HEK293 (cell line): ENCODE measurements around the gene STS.

ENCODE experiments used
- CTCF ChIA-PET: fragments of 350-600 bp; formaldehyde crosslinking; extraction: SDS; loops from one replicate; lab custom pipeline; 2021; ENCODE audit warnings: antibody characterized with exemption; lab: Yijun Ruan, JAX
- POLR2A ChIA-PET: fragments of 300-600 bp; formaldehyde crosslinking; extraction: SDS; loops from one replicate; lab custom pipeline; 2020; ENCODE audit warnings: antibody characterized with exemption, inconsistent platforms; lab: Yijun Ruan, JAX
- H3K27ac ChIP-seq: fragments of 200-500 bp; sonication (Bioruptor generic); 2 replicates; pipeline ENCODE4 v1.5.1; 2014; ENCODE audit warnings: low read depth, low read length, control low read depth, inconsistent platforms; ENCODE audit errors: extremely low read depth
- H3K36me3 ChIP-seq, 2 experiments: fragments of 200-500 bp in 1 of 2; sonication (Bioruptor generic) in 1 of 2; 1 replicate in 1 of 2; 2 replicates in 1 of 2; pipeline ENCODE4 v1.5.1; 2014 to 2017; ENCODE audit warnings: inconsistent platforms in 2 of 2, low read length in 2 of 2; ENCODE audit not compliant: control insufficient read depth in 2 of 2, insufficient read depth in 1 of 2
- H3K4me1 ChIP-seq: fragments of 200-500 bp; sonication (Bioruptor generic); 2 replicates; pipeline ENCODE4 v1.5.1; 2014; ENCODE audit warnings: mild to moderate bottlenecking, low read length, inconsistent platforms; ENCODE audit not compliant: control insufficient read depth, insufficient read depth
- H3K4me3 ChIP-seq: 2 replicates; pipeline ENCODE4 v1.5.1; 2011; ENCODE audit warnings: low read depth, mild to moderate bottlenecking, control low read depth, low read length, moderate library complexity
- H3K9me3 ChIP-seq: fragments of 200-500 bp; sonication (Bioruptor generic); 2 replicates; pipeline ENCODE4 v1.5.1; 2014; ENCODE audit warnings: low read depth, low read length, inconsistent platforms; ENCODE audit not compliant: control insufficient read depth, insufficient read depth
- FEZF1 ChIP-seq: fragments of 450-650 bp; formaldehyde crosslinking; IDR thresholded peaks from 2 replicates; pipeline ENCODE4 v1.5.1; 2016; ENCODE audit warnings: missing biosample characterization, missing genetic modification characterization
- IKZF3 ChIP-seq: fragments of 450-650 bp; IDR thresholded peaks from 2 replicates; pipeline ENCODE4 v1.5.0; 2018; ENCODE audit warnings: missing biosample characterization, mild to moderate bottlenecking, missing genetic modification characterization, moderate library complexity
- OSR2 ChIP-seq: fragments of 450-650 bp; formaldehyde crosslinking; IDR thresholded peaks from 2 replicates; pipeline ENCODE4 v1.5.1; 2016; ENCODE audit warnings: missing biosample characterization, missing genetic modification characterization
- PRDM4 ChIP-seq: fragments of 450-650 bp; formaldehyde crosslinking; IDR thresholded peaks from 2 replicates; pipeline ENCODE4 v1.5.1; 2017; ENCODE audit warnings: missing biosample characterization, missing genetic modification characterization
- TRIM28 ChIP-seq: IDR thresholded peaks from 2 replicates; pipeline ENCODE4 v1.6.1; 2011; ENCODE audit warnings: low read length, control low read depth, borderline replicate concordance
- TSHZ1 ChIP-seq: fragments of 450-650 bp; formaldehyde crosslinking; IDR thresholded peaks from 2 replicates; pipeline ENCODE4 v1.5.1; 2016; ENCODE audit warnings: missing biosample characterization, missing genetic modification characterization, borderline replicate concordance
- YY1 ChIP-seq: fragments of 450-650 bp; formaldehyde crosslinking; IDR thresholded peaks from 2 replicates; pipeline ENCODE4 v1.5.1; 2018; ENCODE audit warnings: missing biosample characterization, missing genetic modification characterization
- ZBTB17 ChIP-seq: fragments of 450-650 bp; formaldehyde crosslinking; IDR thresholded peaks from 2 replicates; pipeline ENCODE4 v1.5.1; 2016; ENCODE audit warnings: missing biosample characterization, missing genetic modification characterization
- ZNF169 ChIP-seq: fragments of 450-650 bp; formaldehyde crosslinking; IDR thresholded peaks from 2 replicates; pipeline ENCODE4 v1.5.1; 2016; ENCODE audit warnings: missing biosample characterization, missing genetic modification characterization
- ZNF26 ChIP-seq: fragments of 450-650 bp; formaldehyde crosslinking; IDR thresholded peaks from 2 replicates; pipeline ENCODE4 v1.5.1; 2016; ENCODE audit warnings: missing biosample characterization, missing genetic modification characterization
- ZNF302 ChIP-seq: fragments of 450-650 bp; formaldehyde crosslinking; IDR thresholded peaks from 2 replicates; pipeline ENCODE4 v1.5.1; 2016; ENCODE audit warnings: missing biosample characterization, missing genetic modification characterization, low read depth
- ZNF521 ChIP-seq: fragments of 450-650 bp; formaldehyde crosslinking; IDR thresholded peaks from 2 replicates; pipeline ENCODE4 v1.5.1; 2017; ENCODE audit warnings: missing biosample characterization, mild to moderate bottlenecking, missing genetic modification characterization
- ZNF76 ChIP-seq: fragments of 450-650 bp; formaldehyde crosslinking; IDR thresholded peaks from 2 replicates; pipeline ENCODE4; 2016; ENCODE audit warnings: low read depth, missing biosample characterization, missing genetic modification characterization, borderline replicate concordance
- ZNF830 ChIP-seq: fragments of 450-650 bp; IDR thresholded peaks from 2 replicates; pipeline ENCODE4 v1.5.0; 2018; ENCODE audit warnings: missing biosample characterization, missing genetic modification characterization, low read depth, mild to moderate bottlenecking, moderate library complexity
- TF ChIP-seq, protein P1 (sequence below): fragments of 450-650 bp; formaldehyde crosslinking; IDR thresholded peaks from 2 replicates; pipeline ENCODE4 v1.5.1; 2016; ENCODE audit warnings: missing biosample characterization, missing genetic modification characterization
- TF ChIP-seq, protein P2 (sequence below): fragments of 450-650 bp; formaldehyde crosslinking; IDR thresholded peaks from 2 replicates; pipeline ENCODE4 v1.5.1; 2017; ENCODE audit warnings: missing biosample characterization, missing genetic modification characterization

Gene STS

DNA sequence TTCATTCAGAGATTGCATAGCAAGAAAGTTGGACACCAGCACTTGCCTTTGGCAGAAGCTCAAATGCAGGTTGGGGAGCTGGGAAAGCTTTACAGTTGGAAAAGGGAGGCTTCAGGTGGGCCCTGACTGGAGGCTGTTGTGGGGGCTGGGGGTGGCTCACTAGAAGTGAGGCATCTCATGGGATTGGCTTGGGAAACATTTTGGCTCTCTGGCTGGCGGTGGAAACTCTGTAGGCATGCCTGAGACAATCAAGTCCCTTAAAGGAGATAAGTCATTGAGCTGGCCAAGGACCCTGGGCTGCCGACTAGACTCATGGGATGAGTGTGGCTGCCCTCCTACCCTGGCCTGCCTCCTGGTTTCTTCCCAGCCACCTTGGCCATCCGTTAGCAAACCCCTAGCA lies 31.4 kb upstream of the STS start (continued):
- TF ChIP-seq PRDM4 (tag by site-specific recombination) = no peak

GRCh38 chrX:7117587-7117986 lies 29.9 kb upstream of the STS start:
- no peaks in the 10 kb centered on the region for H3K9me3 ChIP-seq
- TF ChIP-seq IKZF3 (tag by site-specific recombination) = no peak
- TF ChIP-seq ZNF76 (tag by site-specific recombination) = no peak
- no peak for TF ChIP-seq ZNF26 (tag by site-specific recombination)
- TF ChIP-seq ZNF169 (tag by site-specific recombination) = no peak
- TF ChIP-seq ZNF302 (tag by site-specific recombination) = no peak
- TF ChIP-seq TSHZ1 = no peak
- TF ChIP-seq ZBTB17 = no peak
- TF ChIP-seq, all 188 proteins: peak for 0
- ChIA-PET POLR2A (no interaction called here), CTCF (no interaction called here)
- no peak overlapping the region for H3K4me3 ChIP-seq
- H3K36me3 ChIP-seq = no peaks in the 10 kb centered on the region
- no peaks in the 10 kb centered on the region for H3K4me1 ChIP-seq
- H3K27ac ChIP-seq = no peak overlapping the region

DNA sequence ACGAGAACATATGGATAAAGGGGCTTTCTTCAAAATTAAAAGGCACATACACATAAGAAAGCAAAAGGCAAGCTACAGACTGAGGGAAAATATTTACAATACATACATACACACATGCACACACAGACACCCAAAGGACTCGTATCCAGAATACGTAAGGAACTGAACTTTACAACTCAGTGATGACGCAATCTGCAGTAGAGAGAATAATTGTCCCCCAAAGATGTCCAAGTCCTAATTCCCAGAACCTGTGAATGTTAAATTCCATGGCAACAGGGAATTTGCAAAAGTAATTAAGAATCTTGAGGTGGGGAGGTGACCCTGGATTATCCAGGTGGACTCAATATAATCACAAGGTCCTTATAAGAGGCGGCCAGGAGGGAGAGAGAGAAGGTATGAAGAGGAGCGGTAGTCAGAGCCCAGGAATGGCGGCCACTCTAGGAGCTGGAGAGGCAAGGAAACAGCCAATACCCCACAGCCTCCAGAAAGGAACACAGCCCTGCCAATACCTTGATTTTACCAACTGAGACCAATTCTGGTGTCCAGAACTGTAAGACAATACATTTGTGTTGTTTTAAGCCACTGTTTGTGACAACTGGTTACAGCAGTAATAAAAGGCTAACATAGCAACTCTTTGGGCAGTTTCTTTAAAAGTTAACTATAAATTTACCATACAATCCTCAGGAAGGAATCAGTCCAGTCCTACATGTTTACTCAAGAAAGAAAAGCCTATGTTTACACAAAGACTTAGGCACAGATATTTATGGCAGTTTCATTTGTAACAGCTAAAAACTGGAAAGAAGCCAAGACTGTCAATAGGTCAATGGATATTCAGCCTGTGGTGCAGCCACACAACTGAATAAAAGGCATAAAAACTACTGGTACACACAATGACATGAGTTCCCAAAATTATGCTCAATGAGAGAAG lies 27.3 kb upstream of the STS start:
- Histone ChIP-seq H3K4me3 (no peak overlapping the region), H3K36me3 (no peaks in the 10 kb centered on the region), H3K27ac (no peak overlapping the region), H3K9me3 (no peaks in the 10 kb centered on the region), H3K4me1 (no peaks in the 10 kb centered on the region)
- POLR2A ChIA-PET = no interaction called here
- CTCF ChIA-PET = no interaction called here
- TF ChIP-seq OSR2 (tag by site-specific recombination) (peak; percentile 48; the same call in 1 of the 2 replicates), TRIM28 (peak; percentile 53; the same call in 1 of the 2 replicates), ZNF521 (no peak), FEZF1 (tag by site-specific recombination) (peak; percentile 33; the same call in 1 of the 2 replicates), ZNF830 (no peak), ZBTB17 (no peak), YY1 (tag by site-specific recombination) (no peak)
- TF ChIP-seq, protein P1, sequence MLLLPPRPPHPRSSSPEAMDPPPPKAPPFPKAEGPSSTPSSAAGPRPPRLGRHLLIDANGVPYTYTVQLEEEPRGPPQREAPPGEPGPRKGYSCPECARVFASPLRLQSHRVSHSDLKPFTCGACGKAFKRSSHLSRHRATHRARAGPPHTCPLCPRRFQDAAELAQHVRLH (tag by site-specific recombination) = no peak
- TF ChIP-seq, protein P2, sequence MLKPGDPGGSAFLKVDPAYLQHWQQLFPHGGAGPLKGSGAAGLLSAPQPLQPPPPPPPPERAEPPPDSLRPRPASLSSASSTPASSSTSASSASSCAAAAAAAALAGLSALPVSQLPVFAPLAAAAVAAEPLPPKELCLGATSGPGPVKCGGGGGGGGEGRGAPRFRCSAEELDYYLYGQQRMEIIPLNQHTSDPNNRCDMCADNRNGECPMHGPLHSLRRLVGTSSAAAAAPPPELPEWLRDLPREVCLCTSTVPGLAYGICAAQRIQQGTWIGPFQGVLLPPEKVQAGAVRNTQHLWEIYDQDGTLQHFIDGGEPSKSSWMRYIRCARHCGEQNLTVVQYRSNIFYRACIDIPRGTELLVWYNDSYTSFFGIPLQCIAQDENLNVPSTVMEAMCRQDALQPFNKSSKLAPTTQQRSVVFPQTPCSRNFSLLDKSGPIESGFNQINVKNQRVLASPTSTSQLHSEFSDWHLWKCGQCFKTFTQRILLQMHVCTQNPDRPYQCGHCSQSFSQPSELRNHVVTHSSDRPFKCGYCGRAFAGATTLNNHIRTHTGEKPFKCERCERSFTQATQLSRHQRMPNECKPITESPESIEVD (tag by site-specific recombination) = peak; percentile 58
